NCI-H2196 treated with DMSO at 0.1 percent for 48 hours (cell line): ENCODE results near the gene FER1L5.

ENCODE experiments used
- DNase-seq: peaks from one replicate; lab custom pipeline; 2025; ENCODE audit not compliant: unreplicated experiment; lab: John Stamatoyannopoulos, UW

Gene FER1L5

GRCh38 chr2:96739076-96739632 is 96.6 kb downstream of the FER1L5 start:
- no peak for DNase-seq

GRCh38 chr2:96739633-96740428 is 97.3 kb downstream of the FER1L5 start, which contains the start of gene LMAN2L:
Gene LMAN2L, minus strand, starts transcription at chr2:96740064. Its CDS starts 24 bp downstream, at chr2:96740040.
- DNase-seq: peak; percentile 95

- no peak for DNase-seq
Measured at GRCh38 chr2:96747061-96747617, 104.6 kb downstream of the FER1L5 start.

DNA sequence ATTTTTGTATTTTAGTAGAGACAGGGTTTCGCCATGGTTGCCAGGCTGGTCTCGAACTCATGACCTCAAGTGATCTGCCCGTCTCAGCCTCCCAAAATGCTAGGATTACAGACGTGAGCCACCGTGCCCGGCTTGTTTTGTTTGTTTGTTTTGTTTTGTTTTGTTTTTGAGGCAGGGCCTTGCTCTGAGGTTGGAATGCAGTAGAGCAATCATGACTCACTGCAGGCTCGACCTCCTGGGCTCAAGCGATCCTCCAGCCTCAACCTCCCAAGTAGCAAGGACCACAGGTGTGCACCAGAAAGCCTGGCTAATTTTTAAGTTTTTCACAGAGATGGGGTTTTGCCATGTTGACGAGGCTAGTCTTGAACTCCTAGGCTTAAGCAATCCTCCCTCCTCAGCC is 109.2 kb downstream of the FER1L5 start:
- DNase-seq: no peak

DNA sequence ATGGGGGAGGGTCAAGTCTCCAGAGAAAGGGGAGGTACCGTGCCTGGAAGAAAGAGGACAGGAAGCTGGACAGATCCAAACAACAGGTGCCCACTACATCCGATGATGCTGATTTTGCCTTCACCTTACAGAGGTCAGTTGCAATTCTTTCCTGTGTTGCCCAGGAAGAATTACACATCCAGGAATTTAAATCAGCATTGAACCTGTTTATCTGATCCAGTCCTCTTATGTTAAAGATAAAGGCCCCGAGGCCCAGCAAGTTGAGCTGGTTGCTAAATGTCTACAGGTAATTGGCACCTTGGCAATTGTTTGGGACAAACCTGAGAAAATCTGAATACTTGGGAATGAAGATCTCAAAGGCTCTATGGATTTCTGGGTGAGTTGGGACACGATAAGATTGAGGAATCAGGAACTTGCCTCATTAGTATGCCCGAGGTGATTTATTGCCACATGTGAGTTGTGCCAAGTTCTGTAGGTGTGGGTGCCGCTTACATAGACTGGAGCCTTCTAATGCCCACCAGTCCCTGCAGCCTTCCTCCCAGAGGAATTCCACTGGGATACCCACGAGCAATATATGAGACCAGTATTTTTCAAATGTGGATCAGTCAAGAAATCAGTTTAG is 111.2 kb downstream of the FER1L5 start:
- no peak for DNase-seq

- DNase-seq: no peak
Measured at GRCh38 chr2:96754317-96754716, 111.8 kb downstream of the FER1L5 start.
